GM12864 (cell line): Measurements from ENCODE around the gene TSHZ1.

Source experiments
- DNase-seq: peaks from one replicate; pipeline ENCODE4 v3.0.0-alpha.2; 2011; ENCODE audit warnings: low read depth
- H3K4me3 ChIP-seq: 2 replicates; pipeline ENCODE4 v1.5.1; 2011; ENCODE audit warnings: mild to moderate bottlenecking, low read depth, low read length, control low read depth
- TF ChIP-seq, protein P1 (sequence below): IDR thresholded peaks from 2 replicates; pipeline ENCODE4 v1.5.1; 2011; ENCODE audit warnings: low read depth, mild to moderate bottlenecking, moderate library complexity, low read length, control low read depth, inconsistent platforms; ENCODE audit errors: missing control alignments

TSHZ1 gene

GRCh38 chr18:75235896-75236295 is 25.3 kb downstream of the TSHZ1 start:
- TF ChIP-seq, protein P1, sequence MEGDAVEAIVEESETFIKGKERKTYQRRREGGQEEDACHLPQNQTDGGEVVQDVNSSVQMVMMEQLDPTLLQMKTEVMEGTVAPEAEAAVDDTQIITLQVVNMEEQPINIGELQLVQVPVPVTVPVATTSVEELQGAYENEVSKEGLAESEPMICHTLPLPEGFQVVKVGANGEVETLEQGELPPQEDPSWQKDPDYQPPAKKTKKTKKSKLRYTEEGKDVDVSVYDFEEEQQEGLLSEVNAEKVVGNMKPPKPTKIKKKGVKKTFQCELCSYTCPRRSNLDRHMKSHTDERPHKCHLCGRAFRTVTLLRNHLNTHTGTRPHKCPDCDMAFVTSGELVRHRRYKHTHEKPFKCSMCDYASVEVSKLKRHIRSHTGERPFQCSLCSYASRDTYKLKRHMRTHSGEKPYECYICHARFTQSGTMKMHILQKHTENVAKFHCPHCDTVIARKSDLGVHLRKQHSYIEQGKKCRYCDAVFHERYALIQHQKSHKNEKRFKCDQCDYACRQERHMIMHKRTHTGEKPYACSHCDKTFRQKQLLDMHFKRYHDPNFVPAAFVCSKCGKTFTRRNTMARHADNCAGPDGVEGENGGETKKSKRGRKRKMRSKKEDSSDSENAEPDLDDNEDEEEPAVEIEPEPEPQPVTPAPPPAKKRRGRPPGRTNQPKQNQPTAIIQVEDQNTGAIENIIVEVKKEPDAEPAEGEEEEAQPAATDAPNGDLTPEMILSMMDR, result no peak
- no peak for DNase-seq
- H3K4me3 ChIP-seq, result no peak overlapping the region

- no peak for DNase-seq
- no peak overlapping the region for H3K4me3 ChIP-seq
- TF ChIP-seq, protein P1, result no peak
These were observed 27.5 kb downstream of the TSHZ1 start for GRCh38 chr18:75238100-75238499.

DNA sequence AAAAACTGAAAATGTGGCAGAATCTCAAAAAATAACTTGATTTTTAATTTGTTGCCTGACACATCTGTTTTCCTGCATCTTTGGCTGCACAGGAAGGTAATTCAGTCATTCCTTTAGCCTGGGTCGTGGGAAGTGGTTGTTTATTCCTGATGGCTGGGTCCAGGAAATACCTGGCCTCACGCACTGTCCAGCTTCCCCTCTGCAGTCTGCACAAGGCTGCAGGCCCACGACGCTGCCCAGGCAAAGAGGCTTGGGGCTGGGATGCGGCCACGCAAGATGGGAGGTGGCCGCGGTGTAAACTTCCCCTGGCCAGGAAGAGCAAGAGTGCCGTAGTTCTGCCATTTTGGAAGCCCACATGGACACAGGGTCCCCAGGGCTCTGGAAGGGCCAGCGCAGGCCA is 28.2 kb downstream of the TSHZ1 start:
- no peak for DNase-seq
- TF ChIP-seq, protein P1, result no peak
- H3K4me3 ChIP-seq, result no peak overlapping the region

GRCh38 chr18:75240433-75240832 is 29.8 kb downstream of the TSHZ1 start:
- TF ChIP-seq, protein P1, result peak; percentile 8
- no peak overlapping the region for H3K4me3 ChIP-seq
- no peak for DNase-seq

DNA sequence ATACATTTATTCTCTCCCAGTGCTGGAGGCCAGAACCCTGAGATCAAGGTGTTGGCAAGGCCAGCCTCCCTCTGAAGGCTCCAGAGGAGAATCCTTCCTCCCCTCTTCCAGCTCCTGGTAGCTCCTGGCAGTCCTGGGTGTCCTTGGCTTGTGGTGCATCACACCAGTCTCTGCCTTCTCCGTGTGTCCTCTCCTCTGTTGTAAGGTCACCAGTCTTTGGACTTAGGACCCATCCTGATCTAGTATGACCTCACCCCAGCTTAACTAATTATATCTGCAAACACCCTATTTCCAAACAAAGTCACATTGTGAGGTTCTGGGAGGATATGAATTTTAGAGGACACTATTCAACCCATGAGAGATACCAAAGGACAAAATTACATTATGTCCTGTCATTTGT is 31.1 kb downstream of the TSHZ1 start:
- no peak overlapping the region for H3K4me3 ChIP-seq
- TF ChIP-seq, protein P1, result no peak
- no peak for DNase-seq

- H3K4me3 ChIP-seq, result no peak overlapping the region
- DNase-seq, result no peak
- TF ChIP-seq, protein P1, result peak; percentile 30
These were observed 34.0 kb downstream of the TSHZ1 start for GRCh38 chr18:75244351-75245313.
